Activated naive CD4-positive, alpha-beta T cell treated with anti-CD3 and anti-CD28 coated beads, Interleukin-2, amount 50 U/mL, for 16 hours (primary cell): Measurements from ENCODE around the gene KCNE2.
"Not testable (repeated sequence)": the region's sequence is repeated elsewhere in the genome, so short reads cannot be mapped to it uniquely, and the experiment has no call there.

Source experiments
- DNase-seq: peaks from one replicate; pipeline ENCODE4 v3.0.0-alpha.2; 2020

The KCNE2 gene

GRCh38 chr21:34354836-34355235 lies 9.0 kb upstream of the KCNE2 start:
- no peak for DNase-seq

- DNase-seq = no peak
Measured at GRCh38 chr21:34355570-34355969, 8.2 kb upstream of the KCNE2 start.

GRCh38 chr21:34357889-34358288 lies 5.9 kb upstream of the KCNE2 start:
- no peak for DNase-seq

GRCh38 chr21:34358866-34359265 lies 4.9 kb upstream of the KCNE2 start:
- DNase-seq = no peak

GRCh38 chr21:34360488-34361241 lies 3.1 kb upstream of the KCNE2 start:
- no peak for DNase-seq

GRCh38 chr21:34362136-34362444 lies 1.7 kb upstream of the KCNE2 start:
- no peak for DNase-seq

GRCh38 chr21:34362670-34363069 lies 1.1 kb upstream of the KCNE2 start:
- DNase-seq = no peak

- no peak for DNase-seq
Measured at GRCh38 chr21:34364921-34365320, 1.1 kb downstream of the KCNE2 start.

- DNase-seq = no peak
Measured at GRCh38 chr21:34365809-34366208, 2.0 kb downstream of the KCNE2 start.

GRCh38 chr21:34367320-34367935 lies 3.6 kb downstream of the KCNE2 start:
- peak; percentile 43 for DNase-seq

GRCh38 chr21:34369741-34370140 lies 5.9 kb downstream of the KCNE2 start:
- no peak for DNase-seq

GRCh38 chr21:34372321-34372720 lies 8.5 kb downstream of the KCNE2 start:
- no peak for DNase-seq

- not testable (repeated sequence) for DNase-seq
Measured at GRCh38 chr21:34374462-34374861, 10.7 kb downstream of the KCNE2 start.

GRCh38 chr21:34374940-34375618 lies 11.3 kb downstream of the KCNE2 start, which contains the start of gene SMIM11:
Gene SMIM11 (plus strand): TSS chr21:34375507. CDS start chr21:34379505, 3,998 bp downstream.
- not testable (repeated sequence) for DNase-seq

- DNase-seq = not testable (repeated sequence)
Measured at GRCh38 chr21:34375619-34375972, 11.8 kb downstream of the KCNE2 start.

GRCh38 chr21:34383138-34383537 lies 19.3 kb downstream of the KCNE2 start:
- DNase-seq = not testable (repeated sequence)

GRCh38 chr21:34383724-34384415 lies 20.1 kb downstream of the KCNE2 start:
- not testable (repeated sequence) for DNase-seq

- DNase-seq = not testable (repeated sequence)
Measured at GRCh38 chr21:34400522-34400921, 36.7 kb downstream of the KCNE2 start.

- DNase-seq = not testable (repeated sequence)
Measured at GRCh38 chr21:34404742-34405141, 40.9 kb downstream of the KCNE2 start.

GRCh38 chr21:34405686-34406085 lies 41.9 kb downstream of the KCNE2 start:
- not testable (repeated sequence) for DNase-seq

- not testable (repeated sequence) for DNase-seq
Measured at GRCh38 chr21:34406102-34406501, 42.3 kb downstream of the KCNE2 start.

- DNase-seq = not testable (repeated sequence)
Measured at GRCh38 chr21:34406676-34407075, 42.9 kb downstream of the KCNE2 start.

GRCh38 chr21:34407294-34407693 lies 43.5 kb downstream of the KCNE2 start:
- DNase-seq = not testable (repeated sequence)
